Sigmoid colon (tissue), 7 donors: Measurements from ENCODE around the gene SPTBN1. TPM values are rescaled to one million over a fixed set of nuclear protein-coding genes. Genes with fewer than 3 reads are reported as not detected.
"Not testable (repeated sequence)": the region's sequence is repeated elsewhere in the genome, so short reads cannot be mapped to it uniquely, and the experiment has no call there.

ENCODE experiments used
- DNase-seq: peaks from one replicate; pipeline ENCODE4 v3.0.0-alpha.2; 2019
- H3K27ac ChIP-seq, 4 donors: fragments of 200-600 bp; sonication (generic); one replicate each; pipeline ENCODE4 v1.5.1; 2016 to 2019; ENCODE audit warnings: mild to moderate bottlenecking in 1 of 4
- H3K27me3 ChIP-seq, 3 donors: fragments of 200-600 bp; sonication (generic); one replicate each; pipeline ENCODE4 v1.5.1; 2019; ENCODE audit warnings: mild to moderate bottlenecking in 1 of 3
- H3K36me3 ChIP-seq, 4 donors: fragments of 200-600 bp; sonication (generic); one replicate each; pipeline ENCODE4 v1.5.1; 2016 to 2019
- H3K4me1 ChIP-seq, 4 donors: fragments of 200-600 bp; sonication (generic); one replicate each; pipeline ENCODE4 v1.5.1; 2017 to 2019
- H3K4me3 ChIP-seq, 4 donors: fragments of 200-600 bp; sonication (generic); one replicate each; pipeline ENCODE4 v1.5.1; 2017 to 2019; ENCODE audit warnings: mild to moderate bottlenecking in 2 of 4, moderate library complexity in 1 of 4
- H3K9me3 ChIP-seq, 4 donors: fragments of 200-600 bp in 3 of 4; sonication (generic) in 3 of 4; one replicate each; pipeline versions ENCODE4 v1.5.1 to v1.6.1; 2013 to 2019
- EP300 ChIP-seq, 4 donors: sonication (generic); formaldehyde crosslinking; IDR thresholded peaks; one replicate each; pipeline ENCODE4 v1.6.1; 2017; ENCODE audit warnings: antibody characterized with exemption in 4 of 4
- POLR2A ChIP-seq, 2 donors: fragments of 450-650 bp; IDR thresholded peaks; one replicate each; pipeline ENCODE4 v1.6.1; 2016; ENCODE audit warnings: antibody characterized with exemption in 2 of 2, mild to moderate bottlenecking in 2 of 2, moderate library complexity in 2 of 2
- POLR2AphosphoS5 ChIP-seq, 4 donors: sonication (generic); formaldehyde crosslinking; IDR thresholded peaks; one replicate each; pipeline ENCODE4 v1.6.1; 2017; ENCODE audit warnings: antibody characterized with exemption in 4 of 4
- WGBS, 2 donors: extraction: QIAGEN DNeasy Blood & Tissue Kit; methylation state at CpG; one replicate each; pipeline ENCODE4 v1.1.7; 2013; 5-methylcytosine and 5-hydroxymethylcytosine counted together
- intact Hi-C: fragments of 100-400 bp; cut with DNase I; formaldehyde crosslinking; loops from one replicate; pipeline ENCODE4 v1.15.1; 2023
- polyA plus RNA-seq, 3 donors: library from polyadenylated mRNA; stranded (reverse); fragments of 200-250 nt; gene quantifications; one replicate each; pipeline ENCODE4 v1.2.3, GENCODE V29; 2013
- total RNA-seq, 4 donors: library from RNA; depleted of rRNA; stranded (reverse); fragments of >200 nt; gene quantifications; one replicate each; pipeline ENCODE4 v1.1.0, GENCODE V29; 2016
- TF ChIP-seq, protein P1 (sequence below), 4 experiments: fragments of 450-650 bp in 3 of 4; fragments of 200-600 bp in 1 of 4; IDR thresholded peaks; one replicate each; pipeline ENCODE4 v1.5.1; 2016 to 2019; ENCODE audit warnings: antibody characterized with exemption in 4 of 4, mild to moderate bottlenecking in 3 of 4, moderate library complexity in 2 of 4
- donor health status: healthy with polysubstance abuse.
- donor health status: Bipolar disorder and iron deficiency.
- donor health status: healthy.

SPTBN1 gene
- total and polyA plus RNA-seq, 7 donors = 23.1 to 273 (median 169) TPM

DNA sequence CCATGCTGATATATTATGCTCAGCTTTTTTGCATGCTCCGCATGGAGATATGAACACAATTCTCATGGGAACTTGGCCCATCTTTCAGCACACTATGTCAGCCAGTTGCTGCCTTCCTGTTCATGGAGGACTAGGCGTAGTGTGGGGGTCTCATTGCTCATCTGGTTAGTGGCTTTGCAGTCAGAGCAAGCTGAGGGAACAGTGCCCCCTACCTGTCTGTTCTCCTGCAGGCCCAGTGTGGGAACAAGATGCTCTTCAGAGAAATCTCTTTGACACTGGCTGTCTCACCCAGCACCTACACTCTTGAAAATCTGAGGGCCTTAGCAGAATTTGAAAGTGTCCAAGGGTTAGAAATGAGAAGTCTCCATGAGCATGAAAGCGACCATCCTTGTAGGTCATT, 47.1 kb downstream of the SPTBN1 start:
- Histone ChIP-seq H3K9me3 (no peaks in the 10 kb centered on the region), H3K27me3 (no peaks in the 10 kb centered on the region), H3K36me3 (no peaks in the 10 kb centered on the region), H3K4me3 (no peak overlapping the region), H3K4me1 (peaks cover 0 to 71% (median 63%) of the 10 kb centered on the region in 4 donors), H3K27ac (peak overlapping the region in 2 of 4 donors; percentile 20 to 23)
- 83 to 85% methylated on average over 3 of the region's 3 CpGs for WGBS, 2 donors
- TF ChIP-seq, protein P1, sequence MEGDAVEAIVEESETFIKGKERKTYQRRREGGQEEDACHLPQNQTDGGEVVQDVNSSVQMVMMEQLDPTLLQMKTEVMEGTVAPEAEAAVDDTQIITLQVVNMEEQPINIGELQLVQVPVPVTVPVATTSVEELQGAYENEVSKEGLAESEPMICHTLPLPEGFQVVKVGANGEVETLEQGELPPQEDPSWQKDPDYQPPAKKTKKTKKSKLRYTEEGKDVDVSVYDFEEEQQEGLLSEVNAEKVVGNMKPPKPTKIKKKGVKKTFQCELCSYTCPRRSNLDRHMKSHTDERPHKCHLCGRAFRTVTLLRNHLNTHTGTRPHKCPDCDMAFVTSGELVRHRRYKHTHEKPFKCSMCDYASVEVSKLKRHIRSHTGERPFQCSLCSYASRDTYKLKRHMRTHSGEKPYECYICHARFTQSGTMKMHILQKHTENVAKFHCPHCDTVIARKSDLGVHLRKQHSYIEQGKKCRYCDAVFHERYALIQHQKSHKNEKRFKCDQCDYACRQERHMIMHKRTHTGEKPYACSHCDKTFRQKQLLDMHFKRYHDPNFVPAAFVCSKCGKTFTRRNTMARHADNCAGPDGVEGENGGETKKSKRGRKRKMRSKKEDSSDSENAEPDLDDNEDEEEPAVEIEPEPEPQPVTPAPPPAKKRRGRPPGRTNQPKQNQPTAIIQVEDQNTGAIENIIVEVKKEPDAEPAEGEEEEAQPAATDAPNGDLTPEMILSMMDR (IDR thresholded peaks at IDR 0.05) = peak in 1 of 4 experiments; percentile 36
- TF ChIP-seq EP300 (IDR thresholded peaks at IDR 0.05) (no peak), POLR2A (IDR thresholded peaks at IDR 0.05) (no peak), POLR2AphosphoS5 (IDR thresholded peaks at IDR 0.05) (no peak)
- intact Hi-C loops = no loop called here
- DNase-seq = no peak

DNA sequence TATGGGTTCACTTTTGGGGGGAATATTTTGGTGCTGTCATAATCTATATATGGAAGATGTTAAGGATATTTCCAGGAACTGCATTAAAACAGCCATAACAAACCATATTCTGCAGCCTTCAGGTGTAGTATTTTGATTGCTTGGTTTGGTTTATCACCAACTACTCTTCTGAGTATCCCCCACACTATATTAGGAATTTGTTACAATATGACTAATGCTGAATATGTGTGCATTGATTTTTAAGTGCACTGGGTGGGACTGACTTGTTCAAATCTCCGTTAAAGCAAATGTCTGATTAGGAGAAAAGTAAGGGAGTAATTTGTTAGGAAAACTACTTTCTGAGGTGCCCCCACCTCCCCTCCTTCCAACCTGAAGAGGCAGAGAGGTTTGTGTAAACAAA, 47.7 kb downstream of the SPTBN1 start:
- no peak for DNase-seq
- no peaks in the 10 kb centered on the region for H3K9me3 ChIP-seq
- no peak overlapping the region for H3K4me3 ChIP-seq
- no peaks in the 10 kb centered on the region for H3K27me3 ChIP-seq
- H3K4me1 ChIP-seq = peaks cover 0 to 65% (median 59%) of the 10 kb centered on the region in 4 donors
- H3K36me3 ChIP-seq = no peaks in the 10 kb centered on the region
- intact Hi-C loops = no loop called here
- TF ChIP-seq, protein P1 (IDR thresholded peaks at IDR 0.05) = no peak
- TF ChIP-seq POLR2A (IDR thresholded peaks at IDR 0.05) = no peak
- TF ChIP-seq EP300 (IDR thresholded peaks at IDR 0.05) = no peak
- H3K27ac ChIP-seq = peak overlapping the region in 1 of 4 donors; percentile 23
- WGBS, 2 donors = 62 to 78% methylated on average over 1 of the region's 1 CpG

DNA sequence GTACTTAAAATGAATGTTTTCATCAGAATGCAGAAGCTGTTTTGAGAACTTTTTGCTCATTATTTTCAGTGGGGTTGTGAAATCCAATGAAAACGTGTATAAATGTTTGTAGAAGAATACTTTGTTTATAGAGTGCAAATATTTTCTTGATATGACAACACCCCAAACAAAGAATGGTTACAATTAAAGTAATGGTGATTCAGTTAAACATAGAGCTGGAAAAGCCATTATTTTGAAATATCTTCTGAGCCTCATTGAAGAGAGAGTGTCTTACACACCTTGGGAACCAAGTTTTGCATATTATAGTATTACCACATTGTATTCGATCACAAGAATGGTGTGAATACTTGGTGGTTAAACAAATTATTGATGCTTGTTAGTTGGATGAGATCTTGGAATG, 48.7 kb downstream of the SPTBN1 start:
- peak overlapping the region in 1 of 4 donors; percentile 50 for H3K27ac ChIP-seq
- intact Hi-C loops = no loop called here
- no peak for DNase-seq

DNA sequence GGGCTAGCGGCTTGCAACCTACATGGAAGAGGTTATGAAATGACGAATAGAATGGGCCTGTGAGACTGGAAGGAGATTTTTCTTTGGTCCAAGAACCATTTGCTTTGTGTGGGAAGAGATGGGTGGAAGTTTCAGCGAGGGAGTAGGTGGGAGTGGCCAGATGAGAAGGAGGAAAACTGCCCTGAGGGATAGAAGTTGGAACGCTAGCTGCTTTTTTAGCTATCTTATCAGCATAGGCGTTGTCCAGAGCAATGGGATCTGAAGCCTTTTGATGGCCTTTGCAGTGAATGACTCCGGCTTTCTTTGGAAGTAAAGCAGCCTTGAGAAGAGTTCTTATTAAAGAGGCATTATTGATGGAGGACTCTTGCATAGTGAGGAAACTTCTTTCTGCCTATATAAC, 52.4 kb downstream of the SPTBN1 start:
- Histone ChIP-seq H3K27ac (no peak overlapping the region), H3K36me3 (no peaks in the 10 kb centered on the region), H3K4me3 (no peak overlapping the region), H3K4me1 (peaks cover 0 to 44% (median 42%) of the 10 kb centered on the region in 4 donors), H3K9me3 (no peaks in the 10 kb centered on the region), H3K27me3 (no peaks in the 10 kb centered on the region)
- no peak for TF ChIP-seq POLR2A (IDR thresholded peaks at IDR 0.05)
- TF ChIP-seq, protein P1 (IDR thresholded peaks at IDR 0.05) = no peak
- no peak for TF ChIP-seq POLR2AphosphoS5 (IDR thresholded peaks at IDR 0.05)
- no peak for TF ChIP-seq EP300 (IDR thresholded peaks at IDR 0.05)
- DNase-seq = no peak
- intact Hi-C loops = no loop called here
- WGBS, 2 donors = 92 to 96% methylated on average over 6 of the region's 6 CpGs

More for the DNA sequence above, 48.7 kb downstream of the SPTBN1 start:
- 50 to 68% methylated on average over 2 of the region's 2 CpGs for WGBS, 2 donors
- Histone ChIP-seq H3K36me3 (no peaks in the 10 kb centered on the region), H3K4me1 (peaks cover 0 to 56% (median 54%) of the 10 kb centered on the region in 4 donors), H3K9me3 (no peaks in the 10 kb centered on the region), H3K27me3 (no peaks in the 10 kb centered on the region), H3K4me3 (no peak overlapping the region)
- no peak for TF ChIP-seq EP300 (IDR thresholded peaks at IDR 0.05)
- TF ChIP-seq, protein P1 (IDR thresholded peaks at IDR 0.05) = no peak
- TF ChIP-seq POLR2A (IDR thresholded peaks at IDR 0.05) = no peak
- no peak for TF ChIP-seq POLR2AphosphoS5 (IDR thresholded peaks at IDR 0.05)

DNA sequence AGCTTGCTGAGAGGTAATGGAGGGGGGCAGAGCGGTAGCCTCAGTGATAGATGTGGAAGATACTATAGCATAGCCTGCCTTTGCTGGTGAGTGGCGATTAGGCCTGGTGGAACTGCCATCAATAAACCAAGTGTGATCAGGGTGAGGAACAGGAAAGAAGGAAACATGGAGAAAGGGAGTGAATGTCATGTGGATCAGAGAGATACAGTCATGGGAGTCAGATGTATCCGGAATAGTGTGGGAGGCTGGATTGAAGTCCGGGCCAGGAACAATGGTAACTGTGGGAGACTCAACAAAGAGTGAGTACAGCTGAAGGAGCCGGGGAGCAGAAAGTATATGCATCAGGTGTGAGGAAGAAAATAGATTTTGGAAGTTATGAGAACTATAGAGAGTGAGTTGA, 52.9 kb downstream of the SPTBN1 start:
- DNase-seq, H3K9me3 ChIP-seq, intact Hi-C loops, H3K27ac ChIP-seq, H3K4me3 ChIP-seq, H3K27me3 ChIP-seq, H3K36me3 ChIP-seq: not testable (repeated sequence)
- WGBS, 2 donors = 95% methylated on average over 5 of the region's 5 CpGs
- H3K4me1 ChIP-seq = peaks cover 0 to 39% (median 37%) of the 10 kb centered on the region in 4 donors
